NCI-H2196 (cell line): ENCODE measurements around the gene APBB3.
A peak's percentile ranks its signal among the peaks of the same experiment; 100 is the strongest.

Experiments used
- DNase-seq: peaks from one replicate; lab custom pipeline; 2025; ENCODE audit not compliant: unreplicated experiment; lab: John Stamatoyannopoulos, UW

APBB3 gene

GRCh38 chr5:140554454-140554853 lies 9.9 kb downstream of the APBB3 start:
- DNase-seq, result no peak

GRCh38 chr5:140553657-140554056 lies 10.7 kb downstream of the APBB3 start:
- DNase-seq, result no peak

- DNase-seq, result no peak
Measured at GRCh38 chr5:140551872-140552271, 12.5 kb downstream of the APBB3 start.

GRCh38 chr5:140550147-140551079 lies 14.0 kb downstream of the APBB3 start:
- no peak for DNase-seq

- peak; percentile 47 for DNase-seq
Measured at GRCh38 chr5:140549237-140550144, 14.9 kb downstream of the APBB3 start.

GRCh38 chr5:140548791-140549190 lies 15.6 kb downstream of the APBB3 start:
- no peak for DNase-seq

- DNase-seq, result no peak
Measured at GRCh38 chr5:140548300-140548688, 16.1 kb downstream of the APBB3 start.

GRCh38 chr5:140547508-140548299 lies 16.7 kb downstream of the APBB3 start, which contains the start of gene EIF4EBP3:
Gene EIF4EBP3, plus strand, starts transcription at chr5:140547662. Its CDS starts 76 bp downstream, at chr5:140547738.
- DNase-seq, result peak; percentile 95

GRCh38 chr5:140546851-140547507 lies 17.4 kb downstream of the APBB3 start:
- DNase-seq, result no peak

- no peak for DNase-seq
Measured at GRCh38 chr5:140545606-140546005, 18.8 kb downstream of the APBB3 start.

- no peak for DNase-seq
Measured at GRCh38 chr5:140544986-140545385, 19.4 kb downstream of the APBB3 start.

GRCh38 chr5:140542972-140543371 lies 21.4 kb downstream of the APBB3 start:
- no peak for DNase-seq

GRCh38 chr5:140540227-140540626 lies 24.2 kb downstream of the APBB3 start:
- DNase-seq, result no peak

- no peak for DNase-seq
Measured at GRCh38 chr5:140524003-140524402, 40.4 kb downstream of the APBB3 start.

- DNase-seq, result no peak
Measured at GRCh38 chr5:140513124-140513523, 51.3 kb downstream of the APBB3 start.

- DNase-seq, result peak; percentile 37
Measured at GRCh38 chr5:140509898-140510297, 54.5 kb downstream of the APBB3 start.
